Measurements from ENCODE around the gene PCDHB11.
"Not testable (repeated sequence)": the region's sequence is repeated elsewhere in the genome, so short reads cannot be mapped to it uniquely, and the experiment has no call there.

GRCh38 chr5:141210281-141210680 lies 10.9 kb downstream of the PCDHB11 start:
- TF ChIP-seq EZH2 (IDR thresholded peaks at IDR 0.05; ENCODE audit: insufficient read depth, poor library complexity, severe bottlenecking); EZH2phosphoT487 (IDR thresholded peaks at IDR 0.05; ENCODE audit: insufficient read depth, low read depth): not testable (repeated sequence)
